ENCODE results near the gene TEX35. TPM values are rescaled to one million over a fixed set of nuclear protein-coding genes. Genes with fewer than 3 reads are reported as not detected.

TEX35 gene
- total RNA-seq, 1 experiment from 2014 or later = not detected

GRCh38 chr1:178540204-178540603 lies 27.3 kb downstream of the TEX35 start:
- H3K9me3 Mint-ChIP-seq (ENCODE audit: unreplicated experiment) = no peaks in the 10 kb centered on the region
- H3K27ac Mint-ChIP-seq (ENCODE audit: low read depth, unreplicated experiment) = no peak overlapping the region
- no peaks in the 10 kb centered on the region for H3K27me3 Mint-ChIP-seq (ENCODE audit: insufficient read depth, unreplicated experiment)
- CTCF ChIA-PET = interaction anchor here (0.6 to 12.2 kb wide), 17 partner anchors 12 to 1628 kb away, joined by 3 to 390 read pairs (median 4); partner anchors contain the start of gene RALGPS2
- POLR2A ChIA-PET = interaction anchor here (0.7 to 1.6 kb wide), 8 partner anchors 70 to 761 kb away, joined by 3 to 7 read pairs (median 4); partner anchors contain the start of gene RALGPS2
- no TSS peak for BruUV-seq (replicated peaks)
- no peak for DNase-seq (ENCODE audit: unreplicated experiment)
- H3K36me3 Mint-ChIP-seq (ENCODE audit: insufficient read depth, unreplicated experiment) = peaks cover 6% of the 10 kb centered on the region
- intact Hi-C loops (cut with micrococcal nuclease) = no loop called here
- TF ChIP-seq CTCF (IDR thresholded peaks at IDR 0.05; ENCODE audit: unreplicated experiment) = no peak
- H3K4me1 Mint-ChIP-seq (ENCODE audit: insufficient read depth, unreplicated experiment) = peaks cover 50% of the 10 kb centered on the region
- no peak overlapping the region for H3K4me3 Mint-ChIP-seq (ENCODE audit: unreplicated experiment)

- DNase-seq (ENCODE audit: unreplicated experiment) = peak; percentile 66
- intact Hi-C loops (cut with micrococcal nuclease) = no loop called here
- Mint-ChIP-seq H3K4me1 (ENCODE audit: insufficient read depth, unreplicated experiment) (peaks cover 50% of the 10 kb centered on the region), H3K36me3 (ENCODE audit: insufficient read depth, unreplicated experiment) (peaks cover 6% of the 10 kb centered on the region), H3K27ac (ENCODE audit: low read depth, unreplicated experiment) (peak overlapping the region; percentile 80), H3K4me3 (ENCODE audit: unreplicated experiment) (no peak overlapping the region), H3K27me3 (ENCODE audit: insufficient read depth, unreplicated experiment) (no peaks in the 10 kb centered on the region), H3K9me3 (ENCODE audit: unreplicated experiment) (no peaks in the 10 kb centered on the region)
- no TSS peak for BruUV-seq (replicated peaks)
- CTCF ChIA-PET = interaction anchor here (0.6 to 12.2 kb wide), 17 partner anchors 8 to 827 kb away, joined by 3 to 390 read pairs (median 4); partner anchors contain the start of gene RALGPS2
- TF ChIP-seq CTCF (IDR thresholded peaks at IDR 0.05; ENCODE audit: unreplicated experiment) = no peak
- POLR2A ChIA-PET = interaction anchor here (0.6 to 1.7 kb wide), 12 partner anchors 70 to 760 kb away, joined by 3 to 8 read pairs (median 4); partner anchors contain the start of gene RALGPS2
These were observed 27.7 kb downstream of the TEX35 start for GRCh38 chr1:178540646-178541045.

GRCh38 chr1:178541379-178541778 lies 28.5 kb downstream of the TEX35 start:
- no peak for TF ChIP-seq CTCF (IDR thresholded peaks at IDR 0.05; ENCODE audit: unreplicated experiment)
- BruUV-seq (replicated peaks) = no TSS peak
- intact Hi-C loops (cut with micrococcal nuclease) = no loop called here
- Mint-ChIP-seq H3K4me3 (ENCODE audit: unreplicated experiment) (no peak overlapping the region), H3K36me3 (ENCODE audit: insufficient read depth, unreplicated experiment) (peaks cover 10% of the 10 kb centered on the region), H3K9me3 (ENCODE audit: unreplicated experiment) (no peaks in the 10 kb centered on the region), H3K27ac (ENCODE audit: low read depth, unreplicated experiment) (peak overlapping the region; percentile 80), H3K27me3 (ENCODE audit: insufficient read depth, unreplicated experiment) (no peaks in the 10 kb centered on the region), H3K4me1 (ENCODE audit: insufficient read depth, unreplicated experiment) (peaks cover 48% of the 10 kb centered on the region)
- POLR2A ChIA-PET = interaction anchor here (0.5 to 3.3 kb wide), 7 partner anchors 123 to 462 kb away, joined by 3 to 17 read pairs (median 5); no protein-coding TSS in a partner anchor
- DNase-seq (ENCODE audit: unreplicated experiment) = no peak
- CTCF ChIA-PET = interaction anchor here (0.6 to 12.2 kb wide), 28 partner anchors 8 to 550 kb away, joined by 3 to 390 read pairs (median 6); partner anchors contain the start of gene RALGPS2

- BruUV-seq (replicated peaks) = no TSS peak
- no peak for TF ChIP-seq CTCF (IDR thresholded peaks at IDR 0.05; ENCODE audit: unreplicated experiment)
- intact Hi-C loops (cut with micrococcal nuclease) = loop anchor here (1.0 to 2.0 kb wide), 5 partner anchors 67 to 460 kb away; no protein-coding TSS in a partner anchor
- peak; percentile 51 for DNase-seq (ENCODE audit: unreplicated experiment)
- Mint-ChIP-seq H3K27ac (ENCODE audit: low read depth, unreplicated experiment) (peak overlapping the region; percentile 80), H3K36me3 (ENCODE audit: insufficient read depth, unreplicated experiment) (peaks cover 10% of the 10 kb centered on the region), H3K4me3 (ENCODE audit: unreplicated experiment) (peak overlapping the region; percentile 95), H3K27me3 (ENCODE audit: insufficient read depth, unreplicated experiment) (no peaks in the 10 kb centered on the region), H3K9me3 (ENCODE audit: unreplicated experiment) (no peaks in the 10 kb centered on the region), H3K4me1 (ENCODE audit: insufficient read depth, unreplicated experiment) (peaks cover 42% of the 10 kb centered on the region)
- ChIA-PET POLR2A (interaction anchor here (0.5 to 3.4 kb wide), 14 partner anchors 17 to 460 kb away, joined by 3 to 23 read pairs (median 4); no protein-coding TSS in a partner anchor), CTCF (interaction anchor here (0.5 to 12.2 kb wide), 74 partner anchors 8 to 752 kb away, joined by 3 to 390 read pairs (median 4); partner anchors contain the start of genes RALGPS2 and SOAT1)
These were observed 29.1 kb downstream of the TEX35 start for GRCh38 chr1:178541829-178542553.
